ENCODE measurements around the gene ABCC3.

DNA sequence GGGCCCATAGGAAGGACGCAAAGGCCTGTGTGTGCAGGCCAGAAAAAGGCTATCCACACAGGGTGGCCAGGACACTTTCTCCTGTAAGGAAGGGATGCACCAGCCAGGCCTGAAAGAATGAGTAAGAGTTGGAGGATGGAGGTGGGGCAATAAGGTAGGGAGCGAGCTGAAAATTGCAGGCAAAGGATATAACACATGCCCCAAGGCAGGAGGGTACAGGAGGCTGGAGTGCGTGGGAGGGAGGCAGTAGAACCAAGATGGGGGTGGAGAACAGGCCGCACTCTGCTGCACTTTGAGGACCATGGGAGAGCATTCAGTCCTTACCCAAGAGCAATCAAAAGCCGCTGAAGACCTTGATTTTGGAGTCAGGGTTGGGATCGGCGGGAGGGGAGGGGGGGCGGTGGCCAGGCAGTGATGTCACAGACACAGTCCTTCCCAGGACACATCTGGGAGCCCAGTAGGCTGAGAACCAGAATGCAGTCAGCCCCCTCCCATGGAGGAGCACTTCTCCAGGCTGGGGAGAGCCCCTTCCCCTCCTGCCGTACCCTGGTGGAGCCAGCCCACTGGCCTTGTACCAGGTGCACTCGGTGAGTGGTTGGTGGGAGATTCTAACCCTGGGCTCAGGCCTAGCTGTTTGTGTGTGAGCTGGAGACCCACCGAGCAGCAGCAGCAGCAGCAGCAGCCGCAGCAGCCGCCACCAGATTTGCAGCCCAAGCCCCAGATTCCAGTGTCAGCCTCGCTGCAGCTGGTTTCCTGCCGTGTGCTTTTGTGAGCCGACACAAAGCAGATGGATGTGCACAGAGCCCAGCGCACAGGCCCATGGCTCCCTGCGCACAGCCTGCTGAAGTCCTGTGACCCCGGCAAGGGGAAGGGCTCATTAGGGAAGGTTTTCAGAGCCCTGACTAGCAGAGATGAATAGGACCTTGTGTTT is 55.5 kb downstream of the ABCC3 start:
- TF ChIP-seq, protein P1, sequence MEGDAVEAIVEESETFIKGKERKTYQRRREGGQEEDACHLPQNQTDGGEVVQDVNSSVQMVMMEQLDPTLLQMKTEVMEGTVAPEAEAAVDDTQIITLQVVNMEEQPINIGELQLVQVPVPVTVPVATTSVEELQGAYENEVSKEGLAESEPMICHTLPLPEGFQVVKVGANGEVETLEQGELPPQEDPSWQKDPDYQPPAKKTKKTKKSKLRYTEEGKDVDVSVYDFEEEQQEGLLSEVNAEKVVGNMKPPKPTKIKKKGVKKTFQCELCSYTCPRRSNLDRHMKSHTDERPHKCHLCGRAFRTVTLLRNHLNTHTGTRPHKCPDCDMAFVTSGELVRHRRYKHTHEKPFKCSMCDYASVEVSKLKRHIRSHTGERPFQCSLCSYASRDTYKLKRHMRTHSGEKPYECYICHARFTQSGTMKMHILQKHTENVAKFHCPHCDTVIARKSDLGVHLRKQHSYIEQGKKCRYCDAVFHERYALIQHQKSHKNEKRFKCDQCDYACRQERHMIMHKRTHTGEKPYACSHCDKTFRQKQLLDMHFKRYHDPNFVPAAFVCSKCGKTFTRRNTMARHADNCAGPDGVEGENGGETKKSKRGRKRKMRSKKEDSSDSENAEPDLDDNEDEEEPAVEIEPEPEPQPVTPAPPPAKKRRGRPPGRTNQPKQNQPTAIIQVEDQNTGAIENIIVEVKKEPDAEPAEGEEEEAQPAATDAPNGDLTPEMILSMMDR (IDR thresholded peaks at IDR 0.05; ENCODE audit: control extremely low read depth in 1 of 3, insufficient read depth in 1 of 3, low read depth in 1 of 3, low read length in 3 of 3), result no peak
- TF ChIP-seq GTF2F1 (IDR thresholded peaks at IDR 0.05; ENCODE audit: borderline replicate concordance, low read depth, low read length) (no peak), POLR2A (IDR thresholded peaks at IDR 0.05; ENCODE audit: control extremely low read depth in 1 of 2, low read depth in 2 of 2, low read length in 2 of 2) (no peak), SP1 (IDR thresholded peaks at IDR 0.05; ENCODE audit: low read depth, low read length) (no peak), YY1 (IDR thresholded peaks at IDR 0.05; ENCODE audit: low read depth, low read length) (no peak), POLR2AphosphoS5 (IDR thresholded peaks at IDR 0.05; ENCODE audit: low read depth, low read length) (no peak), HDAC2 (IDR thresholded peaks at IDR 0.05; ENCODE audit: borderline replicate concordance in 1 of 2, low read depth in 2 of 2, low read length in 2 of 2) (no peak), CEBPB (IDR thresholded peaks at IDR 0.05; ENCODE audit: low read depth, low read length) (no peak), EP300 (IDR thresholded peaks at IDR 0.05; ENCODE audit: borderline replicate concordance in 1 of 2, low read depth in 2 of 2, low read length in 2 of 2) (no peak), CHD1 (IDR thresholded peaks at IDR 0.05; ENCODE audit: low read depth, low read length) (no peak)

All from H1 (cell line).